Neural cell (in vitro differentiated cells): ENCODE data around the gene CDH12.

Source experiments
- CTCF ChIP-seq: fragments of 450-650 bp; IDR thresholded peaks from 2 replicates; pipeline ENCODE4 v1.5.1; 2014; ENCODE audit warnings: antibody characterized with exemption, mild to moderate bottlenecking, moderate library complexity; ENCODE audit not compliant: poor library complexity, severe bottlenecking
- EP300 ChIP-seq: fragments of 450-650 bp; conservative IDR thresholded peaks from 2 replicates; pipeline ENCODE4 v1.6.1; 2014; ENCODE audit warnings: antibody characterized with exemption, mild to moderate bottlenecking, moderate library complexity; ENCODE audit not compliant: poor library complexity, severe bottlenecking
- EZH2 ChIP-seq: fragments of 200-600, 300-800 bp; shearing (Covaris generic), sonication (generic); IDR thresholded peaks from 2 replicates; pipeline ENCODE4 v1.6.1; 2014; ENCODE audit warnings: antibody characterized with exemption, low read length, borderline replicate concordance, mild to moderate bottlenecking; ENCODE audit not compliant: insufficient read depth, poor library complexity, severe bottlenecking
- MXI1 ChIP-seq: fragments of 450-650 bp; conservative IDR thresholded peaks from 2 replicates; pipeline ENCODE4 v1.6.1; 2014; ENCODE audit warnings: antibody characterized with exemption, mild to moderate bottlenecking; ENCODE audit not compliant: poor library complexity, severe bottlenecking
- POLR2AphosphoS5 ChIP-seq: IDR thresholded peaks from 2 replicates; pipeline ENCODE4 v1.6.1; 2012
- RAD21 ChIP-seq: fragments of 450-650 bp; conservative IDR thresholded peaks from 2 replicates; pipeline ENCODE4 v1.6.1; 2014; ENCODE audit warnings: antibody characterized with exemption, mild to moderate bottlenecking, moderate library complexity
- REST ChIP-seq: IDR thresholded peaks from 2 replicates; pipeline ENCODE4 v1.6.1; 2012; ENCODE audit warnings: borderline replicate concordance
- SMC3 ChIP-seq: fragments of 450-650 bp; conservative IDR thresholded peaks from 2 replicates; pipeline ENCODE4 v1.6.1; 2014; ENCODE audit warnings: antibody characterized with exemption, mild to moderate bottlenecking, moderate library complexity; ENCODE audit not compliant: poor library complexity
- TAF1 ChIP-seq: IDR thresholded peaks from 2 replicates; pipeline ENCODE4 v1.6.1; 2012; ENCODE audit warnings: low read depth

- TF ChIP-seq CTCF (no peak), RAD21 (no peak), EZH2 (no peak), SMC3 (no peak), POLR2AphosphoS5 (no peak), TAF1 (no peak), MXI1 (no peak), REST (no peak), EP300 (no peak)
These were observed 9.0 kb downstream of the CDH12 start for GRCh38 chr5:22844155-22844554.
